ENCODE results near the gene TPCN2. TPM values are rescaled to one million over a fixed set of nuclear protein-coding genes. Genes with fewer than 3 reads are reported as not detected.

Gene TPCN2
- total and polyA plus RNA-seq, 2 of the 8 experiments (the other 6 are each of a cell fraction or from before 2014, with no cell fraction given) = 9.7 to 18.6 TPM

DNA sequence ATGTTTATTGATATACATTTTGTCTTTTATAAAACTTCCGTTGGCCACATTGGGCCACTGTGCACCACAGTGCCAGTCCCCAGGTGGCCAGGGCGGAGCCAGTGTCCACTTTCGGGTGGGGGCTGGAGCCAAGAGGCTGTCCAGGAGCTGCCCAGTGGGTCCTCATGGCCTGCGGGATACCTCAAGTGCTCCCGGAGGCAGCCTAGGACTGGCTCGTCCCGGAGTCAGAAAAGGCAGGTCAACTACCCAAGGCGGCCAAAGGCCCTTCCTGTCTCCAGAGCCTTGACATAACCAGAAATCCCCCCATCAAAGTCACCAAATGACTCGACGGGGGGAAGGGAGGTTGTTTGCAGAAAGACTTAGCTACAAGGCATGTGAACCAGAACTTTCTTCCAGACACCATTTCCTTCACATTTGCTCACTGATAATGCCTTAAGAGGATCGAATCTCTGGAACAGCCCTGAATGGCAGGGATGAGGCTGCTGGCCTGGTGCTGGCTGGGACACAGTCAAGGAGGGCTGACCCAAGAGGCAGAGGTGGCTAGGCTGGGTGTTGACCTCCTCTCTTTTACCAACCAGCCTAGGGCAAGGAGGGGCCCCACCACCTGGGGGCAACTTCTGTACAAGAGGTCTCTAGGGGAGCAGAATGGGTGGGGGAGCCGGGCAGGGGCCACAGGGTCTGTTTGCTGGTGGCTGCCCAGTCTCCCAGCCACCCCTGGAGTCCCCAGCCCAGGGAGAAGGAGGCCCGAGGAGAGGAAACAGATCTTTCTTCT is 44.1 kb upstream of the TPCN2 start (continued):
- TF ChIP-seq BRCA1 (IDR thresholded peaks at IDR 0.05; ENCODE audit: low read depth, low read length) (no peak), POU5F1 (IDR thresholded peaks at IDR 0.05; ENCODE audit: low read depth, low read length) (no peak), EGR1 (IDR thresholded peaks at IDR 0.05; ENCODE audit: borderline replicate concordance, low read depth, low read length) (no peak), KDM1A (IDR thresholded peaks at IDR 0.05; ENCODE audit: borderline replicate concordance, low read length) (no peak)
- TF ChIP-seq, protein P1, sequence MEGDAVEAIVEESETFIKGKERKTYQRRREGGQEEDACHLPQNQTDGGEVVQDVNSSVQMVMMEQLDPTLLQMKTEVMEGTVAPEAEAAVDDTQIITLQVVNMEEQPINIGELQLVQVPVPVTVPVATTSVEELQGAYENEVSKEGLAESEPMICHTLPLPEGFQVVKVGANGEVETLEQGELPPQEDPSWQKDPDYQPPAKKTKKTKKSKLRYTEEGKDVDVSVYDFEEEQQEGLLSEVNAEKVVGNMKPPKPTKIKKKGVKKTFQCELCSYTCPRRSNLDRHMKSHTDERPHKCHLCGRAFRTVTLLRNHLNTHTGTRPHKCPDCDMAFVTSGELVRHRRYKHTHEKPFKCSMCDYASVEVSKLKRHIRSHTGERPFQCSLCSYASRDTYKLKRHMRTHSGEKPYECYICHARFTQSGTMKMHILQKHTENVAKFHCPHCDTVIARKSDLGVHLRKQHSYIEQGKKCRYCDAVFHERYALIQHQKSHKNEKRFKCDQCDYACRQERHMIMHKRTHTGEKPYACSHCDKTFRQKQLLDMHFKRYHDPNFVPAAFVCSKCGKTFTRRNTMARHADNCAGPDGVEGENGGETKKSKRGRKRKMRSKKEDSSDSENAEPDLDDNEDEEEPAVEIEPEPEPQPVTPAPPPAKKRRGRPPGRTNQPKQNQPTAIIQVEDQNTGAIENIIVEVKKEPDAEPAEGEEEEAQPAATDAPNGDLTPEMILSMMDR (IDR thresholded peaks at IDR 0.05; ENCODE audit: control extremely low read depth in 1 of 3, insufficient read depth in 1 of 3, low read depth in 1 of 3, low read length in 3 of 3) = no peak
